Stimulated activated CD8-positive, alpha-beta memory T cell treated with anti-CD3 and anti-CD28 coated beads, Interleukin-15, amount 100 ng/mL, for 24 hours (primary cell): ENCODE data around the gene RPS6KA6.

ENCODE experiments used
- DNase-seq: peaks from one replicate; pipeline ENCODE4 v3.0.0-alpha.2; 2020; ENCODE audit warnings: low read depth

Gene RPS6KA6

DNA sequence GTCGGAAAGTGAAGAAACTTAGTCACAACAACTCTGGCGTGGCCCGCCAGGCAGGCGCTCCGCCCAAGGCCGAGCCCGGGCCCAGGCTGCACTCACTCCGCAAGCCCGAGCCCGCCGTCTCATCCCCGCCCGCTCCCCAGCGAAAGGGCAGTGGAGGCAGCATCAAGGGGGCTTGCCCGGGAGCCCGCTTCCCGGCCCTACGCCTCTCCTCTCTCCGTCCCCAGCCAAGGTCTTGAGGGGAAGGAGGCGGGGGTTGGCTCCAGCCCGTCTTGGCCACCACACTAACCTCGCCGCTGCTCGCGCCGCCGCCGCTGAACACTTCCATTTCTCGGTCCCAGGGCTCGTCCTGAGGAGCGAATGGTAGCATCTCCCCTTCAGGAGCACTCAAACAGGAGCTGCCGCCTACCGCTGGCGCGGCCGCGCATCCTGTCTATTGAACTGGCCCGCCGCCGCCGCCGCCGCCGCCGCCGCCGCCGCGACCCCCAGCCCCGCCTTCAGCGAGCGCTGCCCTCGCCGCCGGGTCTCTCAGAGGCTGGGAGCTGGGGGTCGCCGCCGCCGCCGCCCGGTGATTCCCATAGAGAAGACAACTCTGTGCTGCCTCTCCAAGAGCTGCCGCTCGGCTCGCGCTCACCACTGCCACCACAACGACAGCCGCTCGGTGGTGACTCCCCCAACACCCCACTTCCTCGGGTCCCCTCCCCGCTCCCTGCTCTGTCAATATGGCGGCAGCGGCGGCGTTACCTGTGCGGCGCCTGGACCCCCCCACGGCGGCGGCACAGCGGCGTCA, at the start of gene RPS6KA6:
RPS6KA6 (minus strand) TSS at position 667 of the 787 bp plus-strand sequence; CDS start at position 367, 300 bp downstream.
- DNase-seq = no peak

DNA sequence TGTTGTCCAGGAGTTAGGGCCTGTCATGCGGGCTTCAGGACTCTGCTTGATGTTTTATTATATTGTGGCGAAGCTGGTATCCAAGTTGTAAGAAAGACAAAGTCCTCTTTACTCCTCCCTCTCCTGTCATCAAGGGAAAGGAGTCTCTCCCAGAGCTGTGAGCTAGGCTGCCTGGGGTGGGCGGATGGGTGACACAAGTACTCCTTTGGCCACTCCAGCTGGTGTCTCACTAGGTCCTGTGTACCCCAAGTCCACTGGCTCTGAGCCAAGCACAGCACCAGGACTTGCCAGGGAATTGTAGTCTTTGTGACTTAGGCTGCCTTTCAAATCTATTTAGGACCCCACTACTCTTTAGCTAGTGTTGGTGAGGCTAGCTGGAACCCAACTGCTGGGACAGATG, 36.7 kb upstream of the RPS6KA6 start:
- DNase-seq = no peak

DNA sequence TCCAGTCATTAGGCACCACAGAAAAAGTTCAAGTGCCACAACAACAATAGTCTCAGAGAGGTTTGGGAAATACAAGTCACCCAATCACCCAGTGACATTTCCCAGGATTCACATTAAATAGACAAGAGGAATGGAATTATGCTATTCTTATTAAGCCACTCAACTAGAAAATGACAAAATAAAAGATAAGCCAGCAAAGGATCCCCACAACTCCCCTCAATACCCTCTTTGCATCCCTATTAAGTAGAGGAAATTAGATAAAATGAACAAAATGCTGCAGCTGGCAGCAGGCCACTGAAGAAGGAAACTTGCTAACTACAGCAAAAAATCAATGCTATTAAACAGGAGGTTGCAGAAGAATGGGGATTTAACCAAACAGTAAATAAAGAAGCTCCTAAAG, 35.3 kb upstream of the RPS6KA6 start:
- no peak for DNase-seq

DNA sequence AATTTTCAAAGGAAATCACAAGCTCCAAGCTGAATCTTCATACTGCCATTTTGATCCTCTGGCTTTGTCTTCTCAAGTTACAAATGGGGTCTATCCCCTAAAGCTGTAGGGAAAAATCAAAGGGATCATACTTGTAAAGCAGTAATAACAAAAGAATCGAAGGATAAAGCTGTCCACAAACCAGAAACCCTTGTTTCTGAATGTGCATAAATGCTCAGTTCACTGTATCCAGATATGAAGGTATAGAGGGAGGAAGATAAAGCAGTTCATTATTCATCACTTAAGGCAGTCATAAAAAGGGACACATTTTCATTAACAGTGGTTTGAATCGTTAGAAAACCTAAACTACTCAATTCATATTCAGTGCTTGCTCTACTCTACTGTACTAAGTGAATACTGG, 33.2 kb upstream of the RPS6KA6 start:
- DNase-seq = no peak

DNA sequence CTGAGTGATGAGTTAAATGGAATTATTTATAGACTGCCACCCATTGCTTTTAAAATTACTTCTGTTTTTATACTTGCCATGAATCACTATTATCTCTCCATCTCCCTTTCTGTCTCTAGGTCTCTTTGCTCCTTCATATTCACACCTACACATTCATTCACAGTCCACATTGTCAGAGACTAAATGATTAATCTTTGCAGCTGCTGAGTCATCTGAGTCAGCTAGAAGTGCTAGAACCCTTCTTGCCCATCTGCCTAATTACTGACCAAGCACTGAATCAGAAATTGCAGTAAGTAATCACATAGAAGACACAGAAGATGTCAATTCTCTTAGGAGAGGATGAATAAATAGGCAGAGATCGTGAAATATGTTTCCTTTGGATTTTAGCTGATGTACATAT, 31.6 kb upstream of the RPS6KA6 start:
- DNase-seq = no peak

DNA sequence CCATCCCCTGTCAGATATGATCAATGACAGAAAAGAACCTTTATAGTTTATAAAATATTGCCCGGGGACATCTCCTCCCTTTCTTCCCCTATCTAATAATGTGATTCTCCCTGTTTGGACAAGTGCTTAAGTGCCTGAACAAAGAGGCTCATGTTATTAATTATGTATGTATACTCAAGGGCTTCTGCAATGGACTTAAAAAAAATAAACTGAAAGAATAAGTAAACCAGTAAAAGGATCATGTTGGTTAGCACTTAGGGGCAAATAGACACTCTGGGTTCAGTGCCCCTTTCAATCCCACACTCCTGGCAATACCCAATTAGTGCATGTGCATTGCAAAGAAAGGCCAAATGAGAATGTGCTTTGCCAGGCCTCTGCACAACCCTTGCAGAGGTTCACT, 30.7 kb upstream of the RPS6KA6 start:
- DNase-seq = no peak

DNA sequence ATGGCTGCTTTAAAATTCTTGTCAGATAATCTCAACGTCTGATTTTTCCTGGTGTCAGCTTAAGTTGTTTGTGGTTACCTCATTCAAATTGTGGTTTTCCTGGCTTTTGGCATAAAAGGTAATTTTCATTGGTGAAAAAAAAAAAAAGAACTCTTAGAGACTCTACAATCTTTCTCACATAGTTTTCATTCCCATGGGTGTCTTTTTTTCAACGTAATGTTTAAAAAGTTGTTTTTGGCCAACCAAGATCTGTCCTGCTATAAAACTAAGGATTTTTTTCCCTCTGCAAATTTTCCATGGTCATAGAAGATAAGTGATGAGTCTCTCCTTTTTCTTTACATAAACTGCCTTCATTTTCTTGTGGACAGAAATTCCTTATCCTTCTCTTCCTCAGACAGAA, 28.9 kb upstream of the RPS6KA6 start:
- DNase-seq = no peak

DNA sequence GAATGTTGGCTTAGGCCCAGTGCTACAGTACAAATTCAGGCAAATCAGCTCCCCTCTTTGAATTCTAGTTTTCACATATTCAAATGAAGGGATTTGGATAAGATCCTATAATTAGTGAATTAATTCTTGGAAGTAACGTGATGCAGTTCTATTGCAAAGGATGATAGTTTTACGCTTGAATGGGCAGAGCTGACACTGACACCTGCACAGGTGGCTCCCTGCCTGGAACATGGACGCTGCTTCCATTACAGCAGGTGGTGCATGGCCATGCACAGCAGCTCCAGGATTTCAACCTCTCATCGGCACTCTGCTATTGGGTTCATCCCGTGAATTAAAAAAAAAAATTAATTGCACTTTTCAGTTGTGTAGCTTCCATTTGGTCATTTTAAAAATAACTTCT, 28.4 kb upstream of the RPS6KA6 start:
- no peak for DNase-seq

DNA sequence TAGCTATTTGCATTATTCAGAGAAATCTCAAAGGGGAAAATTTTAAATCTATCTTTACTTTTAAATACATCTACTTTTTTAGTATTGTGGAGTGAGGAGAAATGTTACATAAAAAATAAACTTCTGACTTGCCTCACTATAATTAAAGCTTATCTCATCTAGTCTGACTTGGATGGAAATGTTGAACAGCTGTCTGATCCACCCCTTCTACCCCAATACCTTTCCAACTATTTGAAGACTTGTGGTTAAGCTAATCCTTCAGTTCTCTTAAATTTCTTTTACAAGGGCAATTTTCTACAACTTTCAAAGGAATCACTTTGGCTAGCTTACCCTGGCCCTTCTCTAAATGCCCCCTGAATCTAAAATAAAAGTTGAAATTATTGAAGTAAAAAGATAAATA, 17.3 kb upstream of the RPS6KA6 start:
- no peak for DNase-seq

DNA sequence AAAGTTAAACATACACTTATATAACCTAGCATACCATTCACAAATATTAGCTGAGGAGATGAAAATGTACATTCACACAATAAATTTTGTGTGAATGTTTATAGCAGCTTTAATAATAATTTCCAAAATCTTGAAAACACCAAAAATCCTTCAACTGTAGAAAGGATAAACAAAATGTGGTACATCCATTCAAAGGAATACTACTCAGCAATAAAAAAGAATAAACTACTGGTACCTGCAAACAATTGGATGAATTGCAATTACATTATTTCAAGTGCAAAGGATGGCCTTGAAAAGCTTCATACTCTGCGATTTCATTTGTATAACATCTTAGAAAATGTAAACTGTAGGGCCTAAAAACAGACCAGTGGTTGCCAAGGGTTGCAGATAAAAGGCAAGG, 11.7 kb upstream of the RPS6KA6 start:
- no peak for DNase-seq

DNA sequence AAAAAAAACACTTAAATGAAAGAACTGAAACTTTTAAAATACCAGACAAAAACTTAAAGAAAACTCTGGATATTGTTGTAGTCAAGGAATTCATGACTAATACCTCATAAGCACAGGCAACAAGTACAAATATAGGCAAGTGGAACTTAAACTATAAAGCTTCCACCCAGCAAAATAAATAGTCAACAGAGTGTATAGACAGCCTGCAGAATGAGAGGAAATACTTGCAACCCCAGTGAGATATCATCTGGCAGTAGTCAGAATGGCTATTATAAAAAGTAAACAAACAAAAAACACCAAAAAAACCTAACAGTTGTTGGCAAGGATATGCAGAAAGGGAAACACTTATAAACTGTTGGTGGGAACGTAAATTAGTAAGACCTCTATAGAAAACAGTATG, 9.6 kb upstream of the RPS6KA6 start:
- no peak for DNase-seq

DNA sequence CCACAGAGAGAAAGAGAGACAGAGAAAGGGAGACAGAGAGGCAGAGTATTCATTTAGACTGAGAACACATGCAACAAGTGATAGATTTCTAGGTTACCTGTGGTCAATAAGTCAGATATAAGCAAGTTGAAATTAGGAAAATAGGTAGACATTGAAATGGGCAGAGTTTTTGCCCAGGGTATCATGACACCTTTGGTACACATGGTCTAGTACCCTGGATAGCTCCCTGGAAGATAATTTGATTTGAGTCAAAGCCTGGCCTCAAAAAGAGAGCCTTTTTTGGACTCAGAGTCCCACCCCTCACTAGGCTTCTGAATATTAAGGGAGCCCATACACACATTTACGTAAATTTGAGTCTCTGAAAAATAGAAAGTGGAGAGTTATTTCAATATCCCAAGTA, 4.0 kb upstream of the RPS6KA6 start:
- no peak for DNase-seq

DNA sequence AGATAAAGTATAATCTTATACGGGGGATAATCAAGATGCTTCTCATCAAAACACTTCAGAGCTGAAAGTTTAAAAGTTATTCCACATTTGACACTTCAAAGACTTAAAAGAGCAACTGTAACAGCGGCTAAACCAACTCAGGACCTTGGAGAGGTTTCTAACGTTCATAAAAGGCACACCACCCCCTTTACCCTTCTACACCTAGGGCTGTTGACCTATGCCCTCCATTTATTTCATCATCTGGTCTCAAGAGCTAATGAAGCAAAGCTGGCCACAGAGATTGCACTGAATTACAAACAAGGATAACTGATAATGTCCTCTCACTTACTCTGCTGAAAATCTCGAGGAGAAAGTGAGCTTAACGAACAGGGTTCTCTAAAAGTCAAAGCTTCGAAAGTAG, 1.1 kb upstream of the RPS6KA6 start:
- no peak for DNase-seq

DNA sequence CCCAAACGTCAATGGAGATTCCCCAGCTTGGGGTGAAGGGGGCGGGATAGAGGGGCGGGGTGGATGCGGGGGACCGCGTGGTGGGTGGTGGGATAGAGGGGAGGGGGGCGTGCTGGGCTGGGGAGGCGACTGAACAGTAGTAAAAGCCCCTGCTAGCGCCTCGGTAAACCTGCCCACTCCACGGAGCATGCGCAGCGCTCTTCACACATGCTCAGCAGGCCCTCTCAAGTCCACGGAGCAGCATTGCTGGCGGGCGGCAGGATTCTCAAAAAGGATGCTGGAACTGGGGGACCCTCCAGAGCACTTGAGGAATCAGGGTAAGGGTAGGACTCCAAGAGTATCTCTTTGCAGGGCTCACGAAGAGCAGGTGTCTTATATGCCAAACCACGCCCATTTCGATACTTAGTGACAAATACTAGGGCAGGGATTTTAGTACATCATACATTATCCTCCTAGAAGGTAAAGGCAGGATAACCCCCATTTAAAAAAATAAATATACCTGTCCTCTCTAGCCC, 378 bp upstream of the RPS6KA6 start:
- DNase-seq = no peak

DNA sequence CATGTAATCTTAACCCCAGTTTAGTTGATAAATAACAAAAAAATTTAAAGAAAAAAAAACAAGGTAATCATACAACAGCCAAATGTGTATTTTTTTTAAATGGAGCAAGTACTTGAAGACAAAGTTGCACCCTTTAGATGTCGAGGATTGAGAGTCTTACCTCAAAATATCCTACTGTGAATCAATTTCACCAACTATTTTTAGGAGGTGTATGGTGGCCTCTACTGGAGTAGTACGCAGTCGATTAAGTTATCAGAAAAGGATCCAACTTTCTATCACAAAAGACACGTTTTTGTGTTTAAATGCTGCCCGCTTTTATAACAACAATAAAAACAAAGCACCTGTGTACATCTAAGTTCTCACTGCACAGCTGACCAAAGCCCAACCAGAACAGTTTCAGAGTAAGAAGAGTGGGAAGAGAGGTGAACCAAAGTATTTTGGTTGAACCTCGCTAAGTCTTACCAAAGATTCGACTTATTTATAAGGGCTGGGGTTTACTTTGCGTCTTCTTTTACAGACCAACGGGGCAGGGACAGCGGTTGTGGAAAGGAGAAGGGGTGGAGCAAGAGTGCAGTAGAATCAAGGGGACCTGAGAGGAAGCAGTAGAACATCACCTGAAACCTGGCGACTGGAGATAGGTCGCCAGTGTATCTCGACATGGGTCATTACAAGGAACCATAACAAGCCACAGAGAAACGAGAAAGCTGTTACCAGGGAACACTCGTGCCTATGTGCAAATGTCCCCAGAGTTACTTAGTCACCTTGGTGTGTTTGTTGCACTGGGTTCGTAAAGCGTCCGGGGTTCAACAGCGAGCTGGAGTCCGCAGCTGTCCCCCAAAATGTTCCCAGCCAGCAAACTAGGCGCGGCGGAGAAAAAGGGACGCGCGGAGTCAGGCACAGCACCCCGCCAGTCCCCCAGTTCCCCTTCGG, 1.1 kb downstream of the RPS6KA6 start:
- no peak for DNase-seq

DNA sequence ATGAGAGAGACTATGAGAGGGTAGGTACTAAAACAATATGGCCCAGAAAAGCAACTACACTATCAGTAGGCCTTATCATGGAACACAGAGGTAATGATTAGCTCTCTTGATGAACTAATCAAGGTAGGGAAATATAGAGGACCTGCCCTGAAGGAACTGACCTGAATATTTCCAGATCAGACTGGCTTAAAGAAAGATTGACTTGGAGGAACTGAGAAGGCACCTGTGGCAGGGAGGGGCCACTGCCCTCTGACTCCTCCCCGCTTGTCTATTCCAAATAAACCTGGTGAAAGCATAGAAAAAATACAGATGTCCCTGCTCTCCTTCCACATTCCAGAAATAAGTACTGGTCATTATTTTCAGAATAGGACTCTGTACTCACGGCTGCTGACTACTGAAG, 5.5 kb downstream of the RPS6KA6 start:
- DNase-seq = no peak

DNA sequence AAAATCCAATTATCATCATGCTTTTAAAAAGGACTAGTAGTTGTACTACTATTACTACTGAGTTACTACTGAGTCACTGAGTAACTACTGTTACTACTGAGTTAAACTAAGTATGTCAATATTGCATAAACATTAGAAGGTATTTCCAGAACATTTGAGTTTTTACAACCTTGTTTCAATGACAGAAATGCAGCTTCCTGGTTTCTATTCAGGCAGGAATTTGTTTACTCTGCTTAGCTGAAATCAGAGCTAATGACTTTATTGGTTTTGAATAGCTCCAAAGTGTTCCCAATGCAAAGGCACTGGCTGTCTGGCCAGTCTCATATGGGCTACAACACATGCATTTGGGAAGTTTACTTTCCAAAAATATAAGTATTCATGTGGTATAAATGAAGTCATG, 12.0 kb downstream of the RPS6KA6 start:
- no peak for DNase-seq

DNA sequence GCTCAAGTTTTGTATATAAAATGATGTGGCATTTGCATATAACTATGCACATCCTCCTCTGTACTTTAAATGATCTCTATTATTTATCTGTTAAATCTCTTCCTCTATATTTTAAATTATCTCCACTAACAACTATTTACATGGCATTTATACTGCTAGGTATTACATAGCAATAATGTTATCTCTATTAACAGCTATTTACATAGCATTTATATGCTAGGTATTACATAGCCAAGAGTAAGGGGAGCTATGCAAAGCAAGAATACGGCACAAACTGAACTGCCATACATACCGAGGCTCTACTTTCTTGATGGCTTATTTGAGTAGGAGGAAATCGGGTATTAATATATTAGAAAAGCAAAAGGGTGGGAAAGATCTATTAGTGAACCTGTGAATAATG, 12.7 kb downstream of the RPS6KA6 start:
- DNase-seq = no peak

DNA sequence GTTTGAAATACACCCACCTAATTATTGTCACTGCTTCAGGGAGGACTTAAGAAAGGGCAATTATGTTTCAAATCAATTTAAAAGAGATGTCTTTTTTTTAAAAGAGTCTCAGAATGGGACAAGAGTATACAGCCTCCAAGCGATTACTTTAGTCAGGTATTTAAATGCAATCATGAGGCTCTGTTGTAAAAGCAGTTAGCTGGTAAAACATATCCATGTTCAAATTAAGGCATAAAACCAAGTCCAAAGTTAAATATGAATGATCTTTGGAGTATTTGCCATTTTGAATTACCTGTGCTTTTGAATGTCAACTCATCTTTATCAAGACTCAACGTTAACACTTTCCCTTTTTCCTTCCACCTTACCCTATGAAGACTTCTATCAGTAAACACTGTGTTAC, 13.7 kb downstream of the RPS6KA6 start:
- no peak for DNase-seq

DNA sequence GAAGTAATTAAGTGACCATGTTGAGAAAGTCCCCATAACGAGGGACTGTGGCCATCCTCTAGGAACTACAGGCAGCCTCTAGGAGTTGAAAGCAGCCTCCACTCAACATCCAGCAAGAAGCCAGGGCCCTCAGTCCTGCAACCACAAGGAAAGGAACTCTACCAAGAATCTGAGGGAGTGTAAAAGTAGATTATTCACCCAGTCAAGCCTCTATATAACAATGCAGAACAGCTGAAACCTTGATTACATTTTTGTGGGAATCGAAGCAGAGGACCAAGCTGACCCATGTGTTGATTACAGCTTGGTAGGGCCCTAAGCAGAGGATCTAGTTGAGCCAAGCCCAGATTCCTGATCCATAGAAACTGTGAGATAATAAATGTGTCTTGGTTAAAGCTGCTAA, 17.1 kb downstream of the RPS6KA6 start:
- no peak for DNase-seq

DNA sequence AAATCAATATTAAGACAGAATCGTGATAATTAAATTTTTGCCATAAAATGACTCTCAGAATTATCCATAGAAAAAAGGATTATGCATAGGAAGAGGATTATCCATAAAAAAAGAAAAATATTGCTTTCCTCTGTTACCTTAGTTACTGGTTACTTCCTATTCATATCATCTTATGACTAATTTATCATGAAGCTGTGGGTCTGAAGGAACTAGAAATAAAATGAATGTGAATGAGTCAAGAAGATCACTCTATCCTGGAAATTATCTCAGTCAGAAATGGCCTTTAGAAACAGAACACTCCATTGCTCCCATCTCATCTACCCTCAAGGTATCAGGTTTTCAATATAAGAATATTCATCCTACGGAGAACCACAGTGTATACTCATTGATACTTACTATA, 19.4 kb downstream of the RPS6KA6 start:
- DNase-seq = no peak

DNA sequence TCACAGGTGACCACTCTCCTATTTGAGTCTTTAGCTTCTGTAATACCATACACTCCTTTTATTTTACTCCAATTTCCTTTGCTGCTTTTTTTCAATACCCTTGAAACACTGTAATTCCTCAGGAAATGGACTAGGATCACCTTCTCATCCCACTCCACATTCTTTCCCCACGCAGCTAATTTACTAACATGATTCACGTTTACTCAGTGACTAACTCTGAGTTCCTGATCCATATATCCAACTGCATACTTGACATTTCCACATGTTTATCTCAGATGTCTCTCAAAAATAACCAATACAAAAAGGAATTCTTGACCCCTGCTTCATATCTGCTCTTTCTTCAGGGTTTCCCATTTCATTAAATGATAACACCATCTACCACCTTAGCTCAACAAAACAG, 19.9 kb downstream of the RPS6KA6 start:
- DNase-seq = no peak

DNA sequence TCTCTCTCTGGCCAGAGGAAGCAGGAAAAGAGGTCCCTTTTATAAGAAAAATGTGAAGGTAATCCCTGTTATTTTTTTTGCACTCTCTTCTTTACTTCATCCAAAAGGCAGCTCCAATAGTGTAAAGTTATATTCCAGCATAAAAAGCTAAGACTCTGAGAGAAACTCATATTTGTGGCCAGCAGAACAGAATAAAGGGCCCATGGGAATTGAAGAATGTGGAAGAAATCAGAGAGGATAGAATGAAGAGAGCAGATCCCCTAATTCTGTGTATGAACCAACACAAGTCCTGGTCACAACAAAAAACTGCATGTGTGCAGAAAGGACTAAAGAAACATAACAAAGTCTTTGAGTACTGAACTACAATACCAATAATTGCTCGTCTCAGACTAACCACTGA, 22.3 kb downstream of the RPS6KA6 start:
- DNase-seq = no peak
